Subcutaneous abdominal adipose tissue (tissue), 5 donors: ENCODE results near the gene MAP7.
"Not testable (repeated sequence)": the region's sequence is repeated elsewhere in the genome, so short reads cannot be mapped to it uniquely, and the experiment has no call there.

ENCODE experiments used
- H3K27ac ChIP-seq: one replicate; pipeline ENCODE4 v1.7.0; 2013; ENCODE audit warnings: low read depth, mild to moderate bottlenecking, inconsistent platforms, low read length, moderate library complexity
- H3K27me3 ChIP-seq, 5 donors: one replicate each; pipeline ENCODE4 v1.7.0; 2013; ENCODE audit warnings: low read length in 5 of 5, inconsistent platforms in 1 of 5; ENCODE audit not compliant: control insufficient read depth in 5 of 5, insufficient read depth in 4 of 5
- H3K36me3 ChIP-seq, 5 donors: one replicate each; pipeline ENCODE4 v1.7.0; 2013; ENCODE audit warnings: low read length in 5 of 5; ENCODE audit not compliant: control insufficient read depth in 5 of 5, insufficient read depth in 5 of 5
- H3K4me1 ChIP-seq, 5 donors: one replicate each; pipeline ENCODE4 v1.7.0; 2013; ENCODE audit warnings: low read length in 5 of 5, mild to moderate bottlenecking in 3 of 5, moderate library complexity in 1 of 5; ENCODE audit not compliant: control insufficient read depth in 5 of 5, insufficient read depth in 5 of 5
- H3K4me3 ChIP-seq, 5 donors: one replicate each; pipeline ENCODE4 v1.7.0; 2013; ENCODE audit warnings: low read length in 5 of 5, low read depth in 1 of 5
- H3K9ac ChIP-seq, 5 donors: one replicate each; pipeline ENCODE4 v1.7.0; 2013; ENCODE audit warnings: low read length in 5 of 5, mild to moderate bottlenecking in 4 of 5, moderate library complexity in 3 of 5
- H3K9me3 ChIP-seq, 5 donors: one replicate each; pipeline ENCODE4 v1.7.0; 2013; ENCODE audit warnings: low read length in 5 of 5; ENCODE audit not compliant: control insufficient read depth in 5 of 5
- donor health status: healthy.
- donor health status: healthy.
- donor health status: healthy.
- donor health status: healthy.
- donor health status: healthy.

Gene MAP7

GRCh38 chr6:136309729-136310311 is 240.4 kb downstream of the MAP7 start:
- Histone ChIP-seq H3K9ac (no peak overlapping the region), H3K9me3 (no peaks in the 10 kb centered on the region), H3K27ac (no peak overlapping the region), H3K36me3 (no peaks in the 10 kb centered on the region), H3K27me3 (no peaks in the 10 kb centered on the region), H3K4me1 (no peaks in the 10 kb centered on the region), H3K4me3 (no peak overlapping the region)

- Histone ChIP-seq H3K9me3 (no peaks in the 10 kb centered on the region), H3K27ac (no peak overlapping the region), H3K4me3 (no peak overlapping the region), H3K9ac (no peak overlapping the region), H3K36me3 (no peaks in the 10 kb centered on the region), H3K4me1 (no peaks in the 10 kb centered on the region), H3K27me3 (no peaks in the 10 kb centered on the region)
Measured at GRCh38 chr6:136309171-136309570, 241.1 kb downstream of the MAP7 start.

GRCh38 chr6:136308469-136308868 is 241.8 kb downstream of the MAP7 start:
- not testable (repeated sequence) for H3K9me3 ChIP-seq, H3K27ac ChIP-seq, H3K4me1 ChIP-seq, H3K27me3 ChIP-seq, H3K36me3 ChIP-seq, H3K4me3 ChIP-seq, H3K9ac ChIP-seq

- no peak overlapping the region for H3K27ac ChIP-seq
- no peaks in the 10 kb centered on the region for H3K27me3 ChIP-seq
- H3K9ac ChIP-seq = no peak overlapping the region
- H3K36me3 ChIP-seq = no peaks in the 10 kb centered on the region
- H3K4me3 ChIP-seq = no peak overlapping the region
- no peaks in the 10 kb centered on the region for H3K4me1 ChIP-seq
- H3K9me3 ChIP-seq = no peaks in the 10 kb centered on the region
Measured at GRCh38 chr6:136307351-136307750, 242.9 kb downstream of the MAP7 start.

GRCh38 chr6:136306466-136306865 is 243.8 kb downstream of the MAP7 start:
- Histone ChIP-seq H3K9ac (no peak overlapping the region), H3K4me1 (no peaks in the 10 kb centered on the region), H3K27ac (no peak overlapping the region), H3K9me3 (no peaks in the 10 kb centered on the region), H3K36me3 (no peaks in the 10 kb centered on the region), H3K4me3 (no peak overlapping the region), H3K27me3 (no peaks in the 10 kb centered on the region)

- Histone ChIP-seq H3K27ac (no peak overlapping the region), H3K9me3 (no peaks in the 10 kb centered on the region), H3K4me3 (no peak overlapping the region), H3K9ac (no peak overlapping the region), H3K4me1 (no peaks in the 10 kb centered on the region), H3K36me3 (no peaks in the 10 kb centered on the region), H3K27me3 (no peaks in the 10 kb centered on the region)
Measured at GRCh38 chr6:136304410-136304809, 245.8 kb downstream of the MAP7 start.

- Histone ChIP-seq H3K36me3 (no peaks in the 10 kb centered on the region), H3K9me3 (no peaks in the 10 kb centered on the region), H3K9ac (no peak overlapping the region), H3K4me1 (no peaks in the 10 kb centered on the region), H3K4me3 (no peak overlapping the region), H3K27me3 (no peaks in the 10 kb centered on the region), H3K27ac (no peak overlapping the region)
Measured at GRCh38 chr6:136303516-136303915, 246.7 kb downstream of the MAP7 start.

GRCh38 chr6:136294621-136295020 is 255.6 kb downstream of the MAP7 start:
- Histone ChIP-seq H3K9ac (no peak overlapping the region), H3K27me3 (no peaks in the 10 kb centered on the region), H3K9me3 (no peaks in the 10 kb centered on the region), H3K4me3 (no peak overlapping the region), H3K4me1 (peaks cover 0 to 10% (median 8%) of the 10 kb centered on the region in 5 donors), H3K27ac (no peak overlapping the region), H3K36me3 (no peaks in the 10 kb centered on the region)
